ENCODE data around the gene GIGYF2.

The GIGYF2 gene

GRCh38 chr2:232836934-232837333 is 139.8 kb downstream of the GIGYF2 start:
- H3K27me3 ChIP-seq (replicated peaks), result no peaks in the 10 kb centered on the region
- in situ Hi-C loops (cut with HindIII; ENCODE audit: low pct_ligation_motif_present, low sequenced_read_pairs), result no loop called here
- TF ChIP-seq, protein P1, sequence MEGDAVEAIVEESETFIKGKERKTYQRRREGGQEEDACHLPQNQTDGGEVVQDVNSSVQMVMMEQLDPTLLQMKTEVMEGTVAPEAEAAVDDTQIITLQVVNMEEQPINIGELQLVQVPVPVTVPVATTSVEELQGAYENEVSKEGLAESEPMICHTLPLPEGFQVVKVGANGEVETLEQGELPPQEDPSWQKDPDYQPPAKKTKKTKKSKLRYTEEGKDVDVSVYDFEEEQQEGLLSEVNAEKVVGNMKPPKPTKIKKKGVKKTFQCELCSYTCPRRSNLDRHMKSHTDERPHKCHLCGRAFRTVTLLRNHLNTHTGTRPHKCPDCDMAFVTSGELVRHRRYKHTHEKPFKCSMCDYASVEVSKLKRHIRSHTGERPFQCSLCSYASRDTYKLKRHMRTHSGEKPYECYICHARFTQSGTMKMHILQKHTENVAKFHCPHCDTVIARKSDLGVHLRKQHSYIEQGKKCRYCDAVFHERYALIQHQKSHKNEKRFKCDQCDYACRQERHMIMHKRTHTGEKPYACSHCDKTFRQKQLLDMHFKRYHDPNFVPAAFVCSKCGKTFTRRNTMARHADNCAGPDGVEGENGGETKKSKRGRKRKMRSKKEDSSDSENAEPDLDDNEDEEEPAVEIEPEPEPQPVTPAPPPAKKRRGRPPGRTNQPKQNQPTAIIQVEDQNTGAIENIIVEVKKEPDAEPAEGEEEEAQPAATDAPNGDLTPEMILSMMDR (IDR thresholded peaks at IDR 0.05; ENCODE audit: low read depth, low read length, missing control alignments), result no peak
- H3K4me3 ChIP-seq (ENCODE audit: low read depth, low read length), result no peak overlapping the region
- no peak for DNase-seq
- H3K27ac ChIP-seq, result no peak overlapping the region
- H3K36me3 ChIP-seq (replicated peaks), result peaks cover 27% of the 10 kb centered on the region

GRCh38 chr2:232838406-232838874 is 141.3 kb downstream of the GIGYF2 start:
- no peak overlapping the region for H3K27ac ChIP-seq
- TF ChIP-seq, protein P1 (IDR thresholded peaks at IDR 0.05; ENCODE audit: low read depth, low read length, missing control alignments), result no peak
- H3K36me3 ChIP-seq (replicated peaks), result peaks cover 18% of the 10 kb centered on the region
- H3K27me3 ChIP-seq (replicated peaks), result no peaks in the 10 kb centered on the region
- in situ Hi-C loops (cut with HindIII; ENCODE audit: low pct_ligation_motif_present, low sequenced_read_pairs), result no loop called here
- no peak overlapping the region for H3K4me3 ChIP-seq (ENCODE audit: low read depth, low read length)
- DNase-seq, result peak; percentile 6

DNA sequence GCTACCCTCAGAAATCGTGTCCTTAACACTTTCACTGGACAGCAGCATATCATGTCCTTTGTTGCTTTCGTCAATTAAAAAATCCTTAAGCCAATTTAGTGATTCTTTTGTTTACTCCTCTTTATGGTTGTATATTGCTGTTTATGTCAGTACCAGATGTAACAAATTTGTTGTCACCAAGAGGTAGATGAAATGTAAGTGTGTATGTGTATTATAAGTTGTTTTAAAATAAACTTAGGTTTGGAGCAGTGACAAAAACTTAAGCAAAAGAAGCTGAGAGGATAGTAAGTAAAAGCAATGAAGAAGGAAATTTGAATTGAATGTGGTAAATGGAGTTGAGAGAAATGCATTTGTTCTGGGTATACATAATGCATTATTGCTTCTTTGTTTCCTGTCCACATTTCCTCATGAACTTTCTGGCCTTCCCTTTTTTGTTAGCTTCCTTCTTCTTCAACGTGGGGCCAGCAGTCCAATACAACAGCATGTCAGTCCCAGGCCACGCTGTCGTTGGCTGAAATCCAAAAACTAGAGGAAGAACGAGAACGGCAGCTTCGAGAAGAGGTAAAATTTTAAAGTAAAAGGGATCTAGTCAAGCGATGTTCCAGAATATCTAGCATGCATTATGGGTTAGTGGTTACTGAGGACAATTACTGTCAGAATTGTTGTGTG is 142.4 kb downstream of the GIGYF2 start:
- DNase-seq, result no peak
- Histone ChIP-seq H3K27me3 (replicated peaks) (no peaks in the 10 kb centered on the region), H3K27ac (no peak overlapping the region), H3K4me3 (ENCODE audit: low read depth, low read length) (no peak overlapping the region), H3K36me3 (replicated peaks) (peaks cover 18% of the 10 kb centered on the region)
- in situ Hi-C loops (cut with HindIII; ENCODE audit: low pct_ligation_motif_present, low sequenced_read_pairs), result no loop called here
- TF ChIP-seq, protein P1 (IDR thresholded peaks at IDR 0.05; ENCODE audit: low read depth, low read length, missing control alignments), result no peak

GRCh38 chr2:232842689-232843088 is 145.6 kb downstream of the GIGYF2 start:
- H3K27ac ChIP-seq, result no peak overlapping the region
- H3K4me3 ChIP-seq (ENCODE audit: low read depth, low read length), result no peak overlapping the region
- in situ Hi-C loops (cut with HindIII; ENCODE audit: low pct_ligation_motif_present, low sequenced_read_pairs), result no loop called here
- no peak for DNase-seq
- TF ChIP-seq, protein P1 (IDR thresholded peaks at IDR 0.05; ENCODE audit: low read depth, low read length, missing control alignments), result no peak
- no peaks in the 10 kb centered on the region for H3K27me3 ChIP-seq (replicated peaks)
- peaks cover 36% of the 10 kb centered on the region for H3K36me3 ChIP-seq (replicated peaks)

- H3K36me3 ChIP-seq (replicated peaks), result peaks cover 47% of the 10 kb centered on the region
- DNase-seq, result no peak
- TF ChIP-seq, protein P1 (IDR thresholded peaks at IDR 0.05; ENCODE audit: low read depth, low read length, missing control alignments), result peak; percentile 43
- no peak overlapping the region for H3K4me3 ChIP-seq (ENCODE audit: low read depth, low read length)
- H3K27me3 ChIP-seq (replicated peaks), result no peaks in the 10 kb centered on the region
- in situ Hi-C loops (cut with HindIII; ENCODE audit: low pct_ligation_motif_present, low sequenced_read_pairs), result no loop called here
- no peak overlapping the region for H3K27ac ChIP-seq
Measured at GRCh38 chr2:232843834-232844233, 146.7 kb downstream of the GIGYF2 start.

DNA sequence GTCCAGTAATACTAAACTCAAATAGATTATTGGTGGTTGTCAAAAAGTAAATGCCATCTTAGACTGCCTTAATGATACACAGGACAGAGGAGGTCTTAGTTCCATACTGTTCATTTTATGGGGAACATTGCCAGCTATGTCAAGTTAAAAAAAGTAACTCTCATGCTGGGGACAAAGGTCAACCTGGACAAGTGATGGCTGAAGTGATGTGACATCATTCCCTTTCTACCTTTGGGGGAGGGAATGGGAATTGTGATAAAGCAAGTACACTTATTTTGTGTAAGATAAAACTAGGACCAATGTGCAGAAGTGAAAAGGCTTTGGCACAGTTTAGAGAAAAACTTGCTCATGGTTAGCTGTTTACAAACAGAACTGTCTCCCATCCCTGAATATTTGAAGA is 148.9 kb downstream of the GIGYF2 start:
- TF ChIP-seq, protein P1 (IDR thresholded peaks at IDR 0.05; ENCODE audit: low read depth, low read length, missing control alignments), result no peak
- Histone ChIP-seq H3K36me3 (replicated peaks) (peaks cover 49% of the 10 kb centered on the region), H3K27me3 (replicated peaks) (no peaks in the 10 kb centered on the region), H3K4me3 (ENCODE audit: low read depth, low read length) (no peak overlapping the region), H3K27ac (no peak overlapping the region)
- in situ Hi-C loops (cut with HindIII; ENCODE audit: low pct_ligation_motif_present, low sequenced_read_pairs), result no loop called here
- DNase-seq, result no peak

All from brain microvascular endothelial cell (primary cell).